D341Med (cell line): ENCODE results near the gene HNRNPA1.
A peak's percentile ranks its signal among the peaks of the same experiment; 100 is the strongest.
"Not testable (repeated sequence)": the region's sequence is repeated elsewhere in the genome, so short reads cannot be mapped to it uniquely, and the experiment has no call there.

ENCODE experiments used
- DNase-seq: peaks from one replicate; pipeline ENCODE4 v3.0.0; 2012; ENCODE audit warnings: low spot score

Gene HNRNPA1

GRCh38 chr12:54276368-54276767, 4.2 kb upstream of the HNRNPA1 start:
- DNase-seq = no peak

GRCh38 chr12:54277823-54278276, 2.7 kb upstream of the HNRNPA1 start:
- no peak for DNase-seq

GRCh38 chr12:54279227-54279631, 1.3 kb upstream of the HNRNPA1 start:
- DNase-seq = no peak

GRCh38 chr12:54279632-54280467, 676 bp upstream of the HNRNPA1 start, which contains the start of gene CBX5:
CBX5 (minus strand) TSS chr12:54280122; CDS start chr12:54257650, 22,472 bp downstream.
- DNase-seq = peak; percentile 95

- not testable (repeated sequence) for DNase-seq
These were observed 724 bp downstream of the HNRNPA1 start for GRCh38 chr12:54281261-54281638.

- not testable (repeated sequence) for DNase-seq
These were observed 1.2 kb downstream of the HNRNPA1 start for GRCh38 chr12:54281694-54282093.

- no peak for DNase-seq
These were observed 2.5 kb downstream of the HNRNPA1 start for GRCh38 chr12:54282949-54283593.

GRCh38 chr12:54284070-54284780, 3.7 kb downstream of the HNRNPA1 start:
- DNase-seq = not testable (repeated sequence)

GRCh38 chr12:54285150-54286041, 4.9 kb downstream of the HNRNPA1 start:
- no peak for DNase-seq

GRCh38 chr12:54286042-54287030, 5.8 kb downstream of the HNRNPA1 start:
- DNase-seq = no peak

GRCh38 chr12:54287261-54288157, 7.0 kb downstream of the HNRNPA1 start:
- DNase-seq = no peak

GRCh38 chr12:54292083-54292930, 11.8 kb downstream of the HNRNPA1 start:
- no peak for DNase-seq

GRCh38 chr12:54292931-54293241, 12.4 kb downstream of the HNRNPA1 start:
- no peak for DNase-seq

GRCh38 chr12:54294152-54294952, 13.8 kb downstream of the HNRNPA1 start:
- DNase-seq = peak; percentile 76

GRCh38 chr12:54294953-54295566, 14.5 kb downstream of the HNRNPA1 start:
- no peak for DNase-seq

- no peak for DNase-seq
These were observed 16.0 kb downstream of the HNRNPA1 start for GRCh38 chr12:54296393-54297099.

GRCh38 chr12:54298904-54299303, 18.4 kb downstream of the HNRNPA1 start:
- no peak for DNase-seq
